ENCODE measurements around the gene FBN1. TPM values are rescaled to one million over a fixed set of nuclear protein-coding genes. Genes with fewer than 3 reads are reported as not detected.

The FBN1 gene
- total and polyA plus RNA-seq, 10 of the 15 experiments (the other 5 are each of a cell fraction or from before 2014, with no cell fraction given): 2.2 to 15.3 (median 7.0) TPM

DNA sequence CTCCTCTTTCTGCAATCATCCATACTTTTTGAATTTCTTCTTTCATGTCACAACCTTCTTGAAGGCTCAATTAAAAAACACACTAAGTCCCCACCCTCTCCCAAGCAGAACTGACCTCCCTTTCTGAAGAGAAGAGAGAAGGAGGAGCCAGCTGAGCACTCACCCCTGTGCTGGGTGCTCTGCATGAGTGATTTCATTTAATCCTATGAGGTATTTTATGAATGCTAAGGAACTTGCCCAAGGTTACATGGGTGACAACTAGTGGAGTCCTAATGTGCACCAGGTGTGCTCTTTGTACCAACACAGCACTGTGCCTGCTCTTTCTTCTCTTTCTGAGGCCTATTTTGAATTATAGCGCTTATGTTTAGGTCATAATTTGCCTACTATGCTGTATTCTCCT lies 178.7 kb downstream of the FBN1 start:
- WGBS (ENCODE audit: insufficient coverage, insufficient replicate concordance, low lambda C conversion rate, missing lambda C conversion rate): 100% methylated on average over 1 of the region's 1 CpG
- H3K4me2 ChIP-seq (ENCODE audit: control insufficient read depth, insufficient read depth): no peak overlapping the region
- H2AFZ ChIP-seq (ENCODE audit: control insufficient read depth, low read depth, low read length): no peak overlapping the region

More for the DNA sequence above, 178.7 kb downstream of the FBN1 start:
- Histone ChIP-seq H3K27me3 (replicated peaks in 1 of 2; ENCODE audit: control insufficient read depth in 2 of 2, insufficient read depth in 2 of 2, low read length in 1 of 2) (no peaks in the 10 kb centered on the region), H3K79me2 (ENCODE audit: control insufficient read depth, insufficient read depth, low read length) (no peaks in the 10 kb centered on the region), H3K9me3 (replicated peaks; ENCODE audit: control insufficient read depth, insufficient read depth, low read length) (no peaks in the 10 kb centered on the region), H3K4me3 (no peak overlapping the region), H3K36me3 (ENCODE audit: control insufficient read depth in 2 of 2, insufficient read depth in 2 of 2, low read length in 1 of 2) (peaks cover 0 to 8% of the 10 kb centered on the region in 2 experiments; a peak in 3 of 4 replicates), H4K20me1 (ENCODE audit: control insufficient read depth, insufficient read depth) (no peaks in the 10 kb centered on the region), H3K4me1 (ENCODE audit: control insufficient read depth, insufficient read depth, low read length) (no peaks in the 10 kb centered on the region), H3K27ac (ENCODE audit: control insufficient read depth, insufficient read depth) (no peak overlapping the region), H3K9ac (ENCODE audit: control insufficient read depth, insufficient read depth, low read length) (no peak overlapping the region)
- SMC1A ChIA-PET (ENCODE audit: uncharacterized antibody, unreplicated experiment): interaction anchor here (0.9 kb wide), 1 partner anchor 492 kb away, joined by 3 read pairs; no protein-coding TSS in a partner anchor
- FAIRE-seq (no peak), ATAC-seq (no peak), DNase-seq (ENCODE audit: low read depth, low spot score) (no peak)
- POLR2A ChIA-PET: no interaction called here
- RAD21 ChIA-PET (ENCODE audit: unreplicated experiment): no interaction called here
- BruUV-seq (replicated peaks): no TSS peak
- in situ Hi-C loops (cut with MboI) (no loop called here), intact Hi-C loops (cut with micrococcal nuclease; ENCODE audit: unreplicated experiment) (no loop called here)
- TF ChIP-seq USF1 (IDR thresholded peaks at IDR 0.05; ENCODE audit: borderline replicate concordance, extremely low read length, insufficient read depth, low read depth, low read length): no peak
- TF ChIP-seq JUNB (IDR thresholded peaks at IDR 0.05): no peak
- no peak for TF ChIP-seq HDGF (IDR thresholded peaks at IDR 0.05)
- TF ChIP-seq ZBED1 (IDR thresholded peaks at IDR 0.05; ENCODE audit: borderline replicate concordance): no peak
- TF ChIP-seq TARDBP (IDR thresholded peaks at IDR 0.05; ENCODE audit: borderline replicate concordance): no peak
- no peak for TF ChIP-seq BMI1 (IDR thresholded peaks at IDR 0.05; ENCODE audit: borderline replicate concordance)
- no peak for TF ChIP-seq NFYB (IDR thresholded peaks at IDR 0.05; ENCODE audit: insufficient read depth, low read depth, low read length)
- no peak for TF ChIP-seq NR2C1 (IDR thresholded peaks at IDR 0.05)
- no peak for TF ChIP-seq YBX1 (IDR thresholded peaks at IDR 0.05)
- TF ChIP-seq ZNF207 (IDR thresholded peaks at IDR 0.05; ENCODE audit: borderline replicate concordance): no peak
- TF ChIP-seq, protein P1, sequence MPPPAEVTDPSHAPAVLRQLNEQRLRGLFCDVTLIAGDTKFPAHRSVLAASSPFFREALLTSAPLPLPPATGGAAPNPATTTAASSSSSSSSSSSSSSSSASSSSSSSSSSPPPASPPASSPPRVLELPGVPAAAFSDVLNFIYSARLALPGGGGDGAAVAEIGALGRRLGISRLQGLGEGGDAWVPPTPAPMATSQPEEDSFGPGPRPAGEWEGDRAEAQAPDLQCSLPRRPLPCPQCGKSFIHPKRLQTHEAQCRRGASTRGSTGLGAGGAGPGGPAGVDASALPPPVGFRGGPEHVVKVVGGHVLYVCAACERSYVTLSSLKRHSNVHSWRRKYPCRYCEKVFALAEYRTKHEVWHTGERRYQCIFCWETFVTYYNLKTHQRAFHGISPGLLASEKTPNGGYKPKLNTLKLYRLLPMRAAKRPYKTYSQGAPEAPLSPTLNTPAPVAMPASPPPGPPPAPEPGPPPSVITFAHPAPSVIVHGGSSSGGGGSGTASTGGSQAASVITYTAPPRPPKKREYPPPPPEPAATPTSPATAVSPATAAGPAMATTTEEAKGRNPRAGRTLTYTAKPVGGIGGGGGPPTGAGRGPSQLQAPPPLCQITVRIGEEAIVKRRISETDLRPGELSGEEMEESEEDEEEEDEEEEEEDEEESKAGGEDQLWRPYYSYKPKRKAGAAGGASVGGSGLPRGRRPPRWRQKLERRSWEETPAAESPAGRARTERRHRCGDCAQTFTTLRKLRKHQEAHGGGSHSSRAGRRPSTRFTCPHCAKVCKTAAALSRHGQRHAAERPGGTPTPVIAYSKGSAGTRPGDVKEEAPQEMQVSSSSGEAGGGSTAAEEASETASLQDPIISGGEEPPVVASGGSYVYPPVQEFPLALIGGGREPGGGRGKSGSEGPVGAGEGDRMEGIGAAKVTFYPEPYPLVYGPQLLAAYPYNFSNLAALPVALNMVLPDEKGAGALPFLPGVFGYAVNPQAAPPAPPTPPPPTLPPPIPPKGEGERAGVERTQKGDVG (CRISPR knock-in tag; IDR thresholded peaks at IDR 0.05): no peak
- no peak for TF ChIP-seq SUPT20H (IDR thresholded peaks at IDR 0.05; ENCODE audit: borderline replicate concordance, control insufficient read depth, low read depth, low read length)
- no peak for TF ChIP-seq MTA2 (IDR thresholded peaks at IDR 0.05; ENCODE audit: low read depth)
- no peak for TF ChIP-seq LARP7 (IDR thresholded peaks at IDR 0.05)
- no peak for TF ChIP-seq SIX5 (IDR thresholded peaks at IDR 0.05; ENCODE audit: low read depth, low read length, severe bottlenecking)
- TF ChIP-seq EP300 (IDR thresholded peaks at IDR 0.05; ENCODE audit: borderline replicate concordance in 1 of 2, control insufficient read depth in 1 of 2, low read depth in 2 of 2, low read length in 2 of 2): no peak
- TF ChIP-seq GATAD2B (conservative IDR thresholded peaks at IDR 0.05; ENCODE audit: low read depth): no peak
- TF ChIP-seq NR2F1 (conservative IDR thresholded peaks at IDR 0.05): no peak
- CTCF ChIA-PET: no interaction called here
